Tibial artery (tissue), 4 donors: ENCODE results near the gene DLG2.

Experiments
- DNase-seq, 2 donors: peaks; one replicate each; pipeline ENCODE4 v3.0.0-alpha.2; 2019
- H3K27ac ChIP-seq, 2 donors: fragments of 200-600 bp; sonication (generic) in 1 of 2; 1 replicate in 1 of 2; 2 replicates in 1 of 2; pipeline ENCODE4 v1.5.1; 2018 to 2019; ENCODE audit warnings: mild to moderate bottlenecking in 1 of 2
- H3K27me3 ChIP-seq, 2 donors: fragments of 200-600 bp; sonication (generic) in 1 of 2; one replicate each; pipeline versions ENCODE4 v1.5.1 to v1.6.0; 2016 to 2019
- H3K36me3 ChIP-seq, 3 donors: fragments of 200-600 bp; sonication (generic) in 2 of 3; one replicate each; pipeline ENCODE4 v1.5.1; 2016 to 2019; ENCODE audit warnings: mild to moderate bottlenecking in 2 of 3
- H3K4me1 ChIP-seq, 4 donors: fragments of 200-600 bp; sonication (generic) in 2 of 4; 1 replicate in 3 of 4; 2 replicates in 1 of 4; pipeline ENCODE4 v1.5.1; 2016 to 2019
- H3K4me3 ChIP-seq, 2 donors: fragments of 200-600 bp; sonication (generic) in 1 of 2; 1 replicate in 1 of 2; 2 replicates in 1 of 2; pipeline ENCODE4 v1.5.1; 2018 to 2019; ENCODE audit warnings: mild to moderate bottlenecking in 2 of 2
- H3K9me3 ChIP-seq, 3 donors: fragments of 200-600 bp; sonication (generic) in 1 of 3; one replicate each; pipeline ENCODE4 v1.5.1; 2016 to 2019
- CTCF ChIP-seq, 2 experiments: fragments of 200-600 bp in 1 of 2; fragments of 450-650 bp in 1 of 2; IDR thresholded peaks; one replicate each; pipeline ENCODE4 v1.5.1; 2017 to 2019; ENCODE audit warnings: antibody characterized with exemption in 2 of 2, mild to moderate bottlenecking in 1 of 2, moderate library complexity in 1 of 2
- intact Hi-C: fragments of 100-400 bp; cut with DNase I; formaldehyde crosslinking; loops from one replicate; pipeline ENCODE4 v1.15.0; 2023; ENCODE audit warnings: low total_unique reads

DLG2 gene

GRCh38 chr11:84157639-84158038 lies 1469.5 kb downstream of the DLG2 start:
- Histone ChIP-seq H3K9me3 (no peaks in the 10 kb centered on the region), H3K27ac (no peak overlapping the region), H3K27me3 (no peaks in the 10 kb centered on the region), H3K36me3 (no peaks in the 10 kb centered on the region), H3K4me3 (no peak overlapping the region), H3K4me1 (no peaks in the 10 kb centered on the region)
- no peak for TF ChIP-seq CTCF (IDR thresholded peaks at IDR 0.05)
- DNase-seq: no peak
- intact Hi-C loops: no loop called here

- intact Hi-C loops: no loop called here
- no peak overlapping the region for H3K27ac ChIP-seq
- no peaks in the 10 kb centered on the region for H3K9me3 ChIP-seq
- DNase-seq: no peak
- no peak for TF ChIP-seq CTCF (IDR thresholded peaks at IDR 0.05)
- no peaks in the 10 kb centered on the region for H3K27me3 ChIP-seq
- H3K36me3 ChIP-seq: no peaks in the 10 kb centered on the region
- H3K4me3 ChIP-seq: no peak overlapping the region
- no peaks in the 10 kb centered on the region for H3K4me1 ChIP-seq
These were observed 1480.3 kb downstream of the DLG2 start for GRCh38 chr11:84146826-84147225.

- H3K27me3 ChIP-seq: no peaks in the 10 kb centered on the region
- intact Hi-C loops: no loop called here
- H3K4me3 ChIP-seq: no peak overlapping the region
- TF ChIP-seq CTCF (IDR thresholded peaks at IDR 0.05): no peak
- H3K9me3 ChIP-seq: no peaks in the 10 kb centered on the region
- no peak for DNase-seq
- H3K4me1 ChIP-seq: no peaks in the 10 kb centered on the region
- H3K27ac ChIP-seq: no peak overlapping the region
- no peaks in the 10 kb centered on the region for H3K36me3 ChIP-seq
These were observed 1481.4 kb downstream of the DLG2 start for GRCh38 chr11:84145616-84146185.

GRCh38 chr11:84144531-84144930 lies 1482.6 kb downstream of the DLG2 start:
- no peak overlapping the region for H3K4me3 ChIP-seq
- no peak for TF ChIP-seq CTCF (IDR thresholded peaks at IDR 0.05)
- H3K27ac ChIP-seq: no peak overlapping the region
- H3K9me3 ChIP-seq: no peaks in the 10 kb centered on the region
- H3K27me3 ChIP-seq: no peaks in the 10 kb centered on the region
- no peak for DNase-seq
- intact Hi-C loops: no loop called here
- no peaks in the 10 kb centered on the region for H3K4me1 ChIP-seq
- H3K36me3 ChIP-seq: no peaks in the 10 kb centered on the region

GRCh38 chr11:84142411-84142810 lies 1484.7 kb downstream of the DLG2 start:
- no peaks in the 10 kb centered on the region for H3K27me3 ChIP-seq
- no peaks in the 10 kb centered on the region for H3K9me3 ChIP-seq
- no peak for TF ChIP-seq CTCF (IDR thresholded peaks at IDR 0.05)
- intact Hi-C loops: no loop called here
- H3K36me3 ChIP-seq: no peaks in the 10 kb centered on the region
- no peak overlapping the region for H3K27ac ChIP-seq
- H3K4me1 ChIP-seq: peaks cover 0 to 1% (median 0%) of the 10 kb centered on the region in 4 donors
- no peak overlapping the region for H3K4me3 ChIP-seq
- DNase-seq: no peak
